H9 (cell line): ENCODE data around the gene RAB31. TPM values are rescaled to one million over a fixed set of nuclear protein-coding genes. Genes with fewer than 3 reads are reported as not detected.

Experiments used
- DNase-seq: peaks from one replicate; pipeline ENCODE4 v3.0.0-alpha.2; 2017
- H2AFZ ChIP-seq: one replicate; pipeline ENCODE4 v1.6.1; 2013; ENCODE audit warnings: mild to moderate bottlenecking, low read length, control low read depth, moderate library complexity
- H2AK5ac ChIP-seq: 2 replicates; pipeline ENCODE4 v1.6.1; 2013; ENCODE audit warnings: low read length, control low read depth, mixed read lengths; ENCODE audit not compliant: insufficient read length
- H2BK120ac ChIP-seq: one replicate; pipeline ENCODE4 v1.6.1; 2013; ENCODE audit warnings: low read depth, mild to moderate bottlenecking, low read length, control low read depth, inconsistent platforms; ENCODE audit not compliant: poor library complexity, severe bottlenecking
- H2BK12ac ChIP-seq: 2 replicates; pipeline ENCODE4 v1.6.1; 2013; ENCODE audit warnings: low read length, control low read depth, mixed read lengths, low read depth; ENCODE audit not compliant: insufficient read length
- H2BK15ac ChIP-seq: 2 replicates; pipeline ENCODE4 v1.6.1; 2013; ENCODE audit warnings: low read depth, low read length, control low read depth
- H2BK20ac ChIP-seq: one replicate; pipeline ENCODE4 v1.6.1; 2013; ENCODE audit warnings: low read depth, mild to moderate bottlenecking, low read length, control low read depth, inconsistent platforms; ENCODE audit not compliant: poor library complexity, severe bottlenecking
- H2BK5ac ChIP-seq: 2 replicates; pipeline ENCODE4 v1.6.1; 2013; ENCODE audit warnings: low read length, control low read depth, mixed read lengths; ENCODE audit not compliant: insufficient read length
- H3K14ac ChIP-seq: 2 replicates; pipeline ENCODE4 v1.6.1; 2013; ENCODE audit warnings: low read length, control low read depth; ENCODE audit not compliant: insufficient read depth
- H3K18ac ChIP-seq: 2 replicates; pipeline ENCODE4 v1.6.1; 2013; ENCODE audit warnings: low read depth, mild to moderate bottlenecking, mixed read lengths, low read length, control low read depth; ENCODE audit not compliant: insufficient read length
- H3K23ac ChIP-seq: 2 replicates; pipeline ENCODE4 v1.6.1; 2013; ENCODE audit warnings: low read length, control low read depth, mixed read lengths, low read depth; ENCODE audit not compliant: insufficient read length
- H3K23me2 ChIP-seq: 2 replicates; pipeline ENCODE4 v1.6.1; 2013; ENCODE audit warnings: low read depth, mild to moderate bottlenecking, mixed read lengths, low read length, control low read depth; ENCODE audit not compliant: insufficient read length, poor library complexity, severe bottlenecking
- H3K27ac ChIP-seq: 2 replicates; pipeline ENCODE4 v1.5.1; 2013; ENCODE audit warnings: low read length, control low read depth, mixed read lengths, low read depth; ENCODE audit not compliant: insufficient read length
- H3K27me3 ChIP-seq: 2 replicates; pipeline ENCODE4 v1.6.1; 2013; ENCODE audit warnings: low read length, control low read depth, inconsistent platforms; ENCODE audit not compliant: insufficient read depth
- H3K4ac ChIP-seq: 2 replicates; pipeline ENCODE4 v1.6.1; 2013; ENCODE audit warnings: low read depth, mild to moderate bottlenecking, control low read depth, inconsistent platforms, low read length, moderate library complexity
- H3K4me1 ChIP-seq: 2 replicates; pipeline ENCODE4 v1.6.1; 2013; ENCODE audit warnings: low read length, control low read depth, inconsistent platforms; ENCODE audit not compliant: insufficient read depth
- H3K4me2 ChIP-seq: 2 replicates; pipeline ENCODE4 v1.6.1; 2013; ENCODE audit warnings: low read length, control low read depth, mixed read lengths; ENCODE audit not compliant: insufficient read length, insufficient read depth
- H3K56ac ChIP-seq: 2 replicates; pipeline ENCODE4 v1.6.1; 2013; ENCODE audit warnings: low read depth, mild to moderate bottlenecking, mixed read lengths, low read length, control low read depth; ENCODE audit not compliant: insufficient read length
- H3K79me1 ChIP-seq: 2 replicates; pipeline ENCODE4 v1.6.1; 2013; ENCODE audit warnings: low read depth, mild to moderate bottlenecking, moderate library complexity, low read length, control low read depth, inconsistent platforms; ENCODE audit not compliant: insufficient read depth, poor library complexity, severe bottlenecking
- H3K79me2 ChIP-seq: 2 replicates; pipeline ENCODE4 v1.6.1; 2013; ENCODE audit warnings: low read length, control low read depth, inconsistent platforms; ENCODE audit not compliant: insufficient read depth
- H3K9ac ChIP-seq: 2 replicates; pipeline ENCODE4 v1.6.1; 2013; ENCODE audit warnings: low read length, control low read depth, mixed read lengths; ENCODE audit not compliant: insufficient read length; ENCODE audit errors: extremely low read depth
- H3K9me3 ChIP-seq: one replicate; pipeline ENCODE4 v1.6.1; 2013; ENCODE audit warnings: low read depth, low read length, inconsistent platforms; ENCODE audit not compliant: control insufficient read depth
- H3T11ph ChIP-seq: one replicate; pipeline ENCODE4 v1.6.1; 2013; ENCODE audit warnings: mild to moderate bottlenecking, low read length, control low read depth, inconsistent platforms
- H4K20me1 ChIP-seq: one replicate; pipeline ENCODE4 v1.6.1; 2013; ENCODE audit not compliant: control insufficient read depth, insufficient read length, insufficient read depth
- H4K5ac ChIP-seq: 2 replicates; pipeline ENCODE4 v1.6.1; 2013; ENCODE audit warnings: low read depth, mild to moderate bottlenecking, mixed read lengths, low read length, control low read depth; ENCODE audit not compliant: insufficient read length
- H4K8ac ChIP-seq: replicated peaks from 2 replicates; pipeline ENCODE4 v1.6.1; 2013; ENCODE audit warnings: low read length, control low read depth, mixed read lengths, low read depth; ENCODE audit not compliant: insufficient read length
- H4K91ac ChIP-seq: 2 replicates; pipeline ENCODE4 v1.6.1; 2013; ENCODE audit warnings: low read depth, mild to moderate bottlenecking, moderate library complexity, mixed read lengths, low read length, control low read depth; ENCODE audit not compliant: insufficient read length
- H3K27ac Mint-ChIP-seq, 3 experiments: 2 replicates in 2 of 3; 3 replicates in 1 of 3; pipeline ENCODE4 v1.8.0; 2020 to 2021; ENCODE audit warnings: mixed read lengths in 3 of 3, mild to moderate bottlenecking in 1 of 3, moderate library complexity in 1 of 3
- H3K27me3 Mint-ChIP-seq: 2 replicates; pipeline ENCODE4 v1.8.0; 2021; ENCODE audit warnings: low read depth, mild to moderate bottlenecking, moderate library complexity, mixed read lengths
- H3K36me3 Mint-ChIP-seq, 3 experiments: 2 replicates in 2 of 3; 3 replicates in 1 of 3; pipeline ENCODE4 v1.8.0; 2020 to 2021; ENCODE audit warnings: low read depth in 3 of 3, mixed read lengths in 3 of 3; ENCODE audit not compliant: insufficient read depth in 1 of 3
- H3K4me1 Mint-ChIP-seq, 2 experiments: 2 replicates each; pipeline ENCODE4 v1.8.0; 2020; ENCODE audit warnings: mixed read lengths in 2 of 2
- H3K4me3 Mint-ChIP-seq, 2 experiments: 2 replicates in 1 of 2; 3 replicates in 1 of 2; pipeline ENCODE4 v1.8.0; 2020 to 2021; ENCODE audit warnings: mild to moderate bottlenecking in 2 of 2, mixed read lengths in 2 of 2, moderate library complexity in 1 of 2
- H3K9me3 Mint-ChIP-seq, 2 experiments: 2 replicates in 1 of 2; 3 replicates in 1 of 2; pipeline ENCODE4 v1.8.0; 2020; ENCODE audit warnings: mild to moderate bottlenecking in 2 of 2, mixed read lengths in 2 of 2, moderate library complexity in 1 of 2
- CTCF ChIP-seq: fragments of 200-600 bp; sonication (generic); conservative IDR thresholded peaks from 3 replicates; pipeline ENCODE4 v1.8.0; 2021; ENCODE audit warnings: antibody characterized with exemption, mild to moderate bottlenecking
- WGBS: extraction: QIAGEN DNeasy Blood & Tissue Kit; methylation state at CpG from one replicate; pipeline ENCODE4 v1.1.7; 2013; ENCODE audit warnings: missing lambda C conversion rate, low lambda C conversion rate, mixed read lengths; ENCODE audit not compliant: insufficient read length; ENCODE audit errors: extremely low coverage; 5-methylcytosine and 5-hydroxymethylcytosine counted together
- total RNA-seq: library from RNA; stranded (reverse); gene quantifications from 2 replicates; pipeline ENCODE4 v1.2.1, GENCODE V29; 2021

RAB31 gene
- total RNA-seq, 1 experiment from 2014 or later = 22.4 TPM

GRCh38 chr18:9720327-9720726 is 12.2 kb downstream of the RAB31 start:
- Histone ChIP-seq H3K18ac (no peak overlapping the region), H3K4me2 (no peak overlapping the region), H4K20me1 (no peaks in the 10 kb centered on the region), H3K79me1 (peaks cover 3% of the 10 kb centered on the region), H3K9ac (no peak overlapping the region), H2BK5ac (no peak overlapping the region), H3K4ac (no peak overlapping the region), H3K79me2 (no peaks in the 10 kb centered on the region), H2BK12ac (no peak overlapping the region), H3K56ac (no peak overlapping the region), H2BK20ac (no peak overlapping the region), H3T11ph (no peak overlapping the region), H4K91ac (no peak overlapping the region), H4K5ac (no peak overlapping the region), H2AFZ (no peak overlapping the region), H4K8ac (no peak overlapping the region), H2BK15ac (no peak overlapping the region), H2BK120ac (no peak overlapping the region), H3K27ac (no peak overlapping the region), H3K27me3 (no peaks in the 10 kb centered on the region), H3K14ac (no peak overlapping the region), H3K23me2 (no peaks in the 10 kb centered on the region), H3K4me1 (peaks cover 7% of the 10 kb centered on the region; the same call in 1 of the 2 replicates), H3K9me3 (no peaks in the 10 kb centered on the region), H3K23ac (no peak overlapping the region), H2AK5ac (no peak overlapping the region)
- peaks cover 2 to 3% of the 10 kb centered on the region in 2 experiments; a peak in 4 of 5 replicates for H3K9me3 Mint-ChIP-seq
- peaks cover 4 to 7% (median 5%) of the 10 kb centered on the region in 3 experiments for H3K36me3 Mint-ChIP-seq
- WGBS = no CpG with 5 or more reads among the region's 8 CpGs
- no peaks in the 10 kb centered on the region for H3K27me3 Mint-ChIP-seq
- H3K4me1 Mint-ChIP-seq = peaks cover 16 to 18% of the 10 kb centered on the region in 2 experiments
- DNase-seq = no peak
- TF ChIP-seq CTCF = no peak
- no peak overlapping the region; a peak in 1 of 7 replicates for H3K27ac Mint-ChIP-seq
- no peak overlapping the region for H3K4me3 Mint-ChIP-seq
